Tibial nerve (tissue), 4 donors: ENCODE data around the gene ZNF516.

Experiments used
- CTCF ChIP-seq, 5 experiments: fragments of 200-600 bp in 3 of 5; fragments of 450-650 bp in 2 of 5; sonication (generic) in 3 of 5; IDR thresholded peaks; one replicate each; pipeline ENCODE4 v1.5.1; 2016 to 2019; ENCODE audit warnings: antibody characterized with exemption in 5 of 5, mild to moderate bottlenecking in 3 of 5, moderate library complexity in 2 of 5
- EP300 ChIP-seq, 2 donors: sonication (generic); formaldehyde crosslinking; IDR thresholded peaks; one replicate each; pipeline ENCODE4 v1.6.1; 2017; ENCODE audit warnings: antibody characterized with exemption in 2 of 2, mild to moderate bottlenecking in 1 of 2
- POLR2A ChIP-seq, 2 donors: fragments of 450-650 bp; IDR thresholded peaks; one replicate each; pipeline ENCODE4 v1.6.1; 2017; ENCODE audit warnings: antibody characterized with exemption in 2 of 2, mild to moderate bottlenecking in 2 of 2, moderate library complexity in 2 of 2

- TF ChIP-seq POLR2A (IDR thresholded peaks at IDR 0.05), result no peak
- TF ChIP-seq CTCF (IDR thresholded peaks at IDR 0.05), result no peak
- TF ChIP-seq EP300 (IDR thresholded peaks at IDR 0.05), result no peak
These were observed 97.4 kb downstream of the ZNF516 start for GRCh38 chr18:76397631-76398030.
